D721Med (cell line): ENCODE measurements around the gene SH3RF2.

Experiments
- DNase-seq: peaks from one replicate; pipeline ENCODE4 v3.0.0; 2011; ENCODE audit warnings: low spot score; ENCODE audit not compliant: insufficient read length
- FAIRE-seq: peaks from 2 replicates; lab custom pipeline; 2011; peaks lifted over from hg19 to GRCh38; lab: Jason Lieb, UNC
- TF ChIP-seq, protein P1 (sequence below): IDR thresholded peaks from 2 replicates; pipeline ENCODE4 v1.5.1; 2012; ENCODE audit warnings: mild to moderate bottlenecking, control low read depth; ENCODE audit not compliant: insufficient read depth; ENCODE audit errors: missing control alignments

Gene SH3RF2

GRCh38 chr5:146068977-146069779, 132.8 kb downstream of the SH3RF2 start:
- FAIRE-seq (no peak), DNase-seq (no peak)
- TF ChIP-seq, protein P1, sequence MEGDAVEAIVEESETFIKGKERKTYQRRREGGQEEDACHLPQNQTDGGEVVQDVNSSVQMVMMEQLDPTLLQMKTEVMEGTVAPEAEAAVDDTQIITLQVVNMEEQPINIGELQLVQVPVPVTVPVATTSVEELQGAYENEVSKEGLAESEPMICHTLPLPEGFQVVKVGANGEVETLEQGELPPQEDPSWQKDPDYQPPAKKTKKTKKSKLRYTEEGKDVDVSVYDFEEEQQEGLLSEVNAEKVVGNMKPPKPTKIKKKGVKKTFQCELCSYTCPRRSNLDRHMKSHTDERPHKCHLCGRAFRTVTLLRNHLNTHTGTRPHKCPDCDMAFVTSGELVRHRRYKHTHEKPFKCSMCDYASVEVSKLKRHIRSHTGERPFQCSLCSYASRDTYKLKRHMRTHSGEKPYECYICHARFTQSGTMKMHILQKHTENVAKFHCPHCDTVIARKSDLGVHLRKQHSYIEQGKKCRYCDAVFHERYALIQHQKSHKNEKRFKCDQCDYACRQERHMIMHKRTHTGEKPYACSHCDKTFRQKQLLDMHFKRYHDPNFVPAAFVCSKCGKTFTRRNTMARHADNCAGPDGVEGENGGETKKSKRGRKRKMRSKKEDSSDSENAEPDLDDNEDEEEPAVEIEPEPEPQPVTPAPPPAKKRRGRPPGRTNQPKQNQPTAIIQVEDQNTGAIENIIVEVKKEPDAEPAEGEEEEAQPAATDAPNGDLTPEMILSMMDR, result no peak

- no peak for FAIRE-seq
- no peak for DNase-seq
- TF ChIP-seq, protein P1, result no peak
These were observed 133.4 kb downstream of the SH3RF2 start for GRCh38 chr5:146069780-146070099.

- no peak for FAIRE-seq
- TF ChIP-seq, protein P1, result no peak
- no peak for DNase-seq
These were observed 134.4 kb downstream of the SH3RF2 start for GRCh38 chr5:146070746-146071145.

GRCh38 chr5:146071171-146071570, 134.8 kb downstream of the SH3RF2 start:
- DNase-seq (no peak), FAIRE-seq (no peak)
- TF ChIP-seq, protein P1, result no peak

DNA sequence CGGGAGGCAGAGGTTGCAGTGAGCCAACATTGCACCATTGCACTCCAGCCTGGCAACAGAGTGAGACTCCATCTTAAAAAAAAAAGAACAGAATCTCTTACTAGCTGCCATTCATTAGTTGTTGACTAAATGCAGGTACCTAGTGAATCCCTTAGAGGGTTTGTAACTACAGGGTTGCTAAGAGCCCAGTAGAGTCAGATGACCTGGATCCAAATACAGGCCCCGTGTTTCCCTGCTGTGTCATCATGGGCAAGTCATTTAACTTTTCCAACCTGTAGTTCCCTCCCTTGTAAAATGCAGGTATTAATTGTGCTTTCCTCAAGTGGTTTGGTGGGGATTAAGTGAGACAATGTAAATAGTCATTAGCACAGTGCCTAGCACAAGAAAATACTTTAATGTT, 136.2 kb downstream of the SH3RF2 start:
- FAIRE-seq, result no peak

DNA sequence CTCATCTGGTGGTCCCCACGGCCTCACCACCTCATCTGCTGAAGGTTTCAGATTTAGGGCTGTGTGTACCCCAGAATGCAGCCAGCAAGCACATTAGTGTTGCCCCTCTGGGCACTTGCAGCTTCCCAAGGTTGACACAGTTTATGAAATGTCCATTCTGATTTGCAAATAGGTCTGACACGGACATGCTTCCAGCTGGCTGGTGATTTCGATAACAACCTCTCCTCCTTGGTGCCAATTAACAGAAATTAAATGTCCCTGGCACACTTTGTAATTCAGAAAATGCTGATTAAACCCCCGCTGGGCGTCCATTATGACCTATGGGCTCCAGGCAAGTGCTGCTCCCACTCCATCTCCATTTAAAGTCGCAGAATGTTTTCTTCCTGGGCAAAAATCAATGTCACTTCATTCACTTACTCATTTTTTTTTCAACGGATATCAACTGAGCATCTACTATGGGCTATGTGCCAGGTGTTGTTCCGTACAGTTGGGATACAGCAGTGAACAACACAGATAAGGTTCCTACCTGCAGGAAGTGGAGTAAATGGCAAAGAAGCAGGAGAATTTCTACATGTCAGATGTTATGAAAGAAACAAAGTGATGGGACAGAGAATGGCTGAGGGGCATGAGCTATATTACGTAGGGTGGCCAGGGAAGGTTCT, 137.0 kb downstream of the SH3RF2 start:
- DNase-seq (no peak), FAIRE-seq (no peak)
- TF ChIP-seq, protein P1, result no peak

More for the DNA sequence above, 136.2 kb downstream of the SH3RF2 start:
- DNase-seq, result no peak
- TF ChIP-seq, protein P1, result no peak

GRCh38 chr5:146076028-146076427, 139.7 kb downstream of the SH3RF2 start:
- TF ChIP-seq, protein P1, result no peak
- FAIRE-seq, result no peak
- DNase-seq, result no peak
